GM23248 (cell line): ENCODE measurements around the gene NFE2L3.

ENCODE experiments used
- EZH2 ChIP-seq: fragments of 200-600 bp; sonication (generic); IDR thresholded peaks from 2 replicates; pipeline ENCODE4 v1.6.1; 2018; ENCODE audit warnings: antibody characterized with exemption, mild to moderate bottlenecking; ENCODE audit not compliant: insufficient read depth, poor library complexity, severe bottlenecking
- EZH2phosphoT487 ChIP-seq: fragments of 200-600 bp; sonication (generic); IDR thresholded peaks from 2 replicates; pipeline ENCODE4 v1.6.1; 2018; ENCODE audit warnings: antibody characterized with exemption, moderate library complexity, mild to moderate bottlenecking, low read depth; ENCODE audit not compliant: insufficient read depth

DNA sequence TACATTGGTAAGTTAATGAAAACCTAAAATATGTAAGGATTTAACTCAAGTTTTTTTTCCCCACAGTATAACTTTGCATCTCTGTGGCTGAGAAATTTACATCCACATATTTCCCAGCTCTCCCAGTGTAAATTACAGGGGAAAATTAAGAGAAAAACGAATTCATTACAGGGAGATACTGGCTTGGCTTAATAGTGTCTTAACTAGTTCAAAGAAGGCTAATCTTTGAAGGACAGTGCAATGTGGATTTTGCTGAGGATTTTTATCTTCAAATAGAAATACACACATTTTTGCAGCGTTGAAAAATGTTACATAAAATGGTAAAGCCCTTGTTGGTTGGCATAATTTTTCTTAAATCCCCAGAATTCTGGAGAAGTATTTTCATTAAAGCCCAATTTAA, 51.0 kb downstream of the NFE2L3 start:
- TF ChIP-seq EZH2 (no peak), EZH2phosphoT487 (no peak)
